Measurements from ENCODE around the gene MRPS18A.

DNA sequence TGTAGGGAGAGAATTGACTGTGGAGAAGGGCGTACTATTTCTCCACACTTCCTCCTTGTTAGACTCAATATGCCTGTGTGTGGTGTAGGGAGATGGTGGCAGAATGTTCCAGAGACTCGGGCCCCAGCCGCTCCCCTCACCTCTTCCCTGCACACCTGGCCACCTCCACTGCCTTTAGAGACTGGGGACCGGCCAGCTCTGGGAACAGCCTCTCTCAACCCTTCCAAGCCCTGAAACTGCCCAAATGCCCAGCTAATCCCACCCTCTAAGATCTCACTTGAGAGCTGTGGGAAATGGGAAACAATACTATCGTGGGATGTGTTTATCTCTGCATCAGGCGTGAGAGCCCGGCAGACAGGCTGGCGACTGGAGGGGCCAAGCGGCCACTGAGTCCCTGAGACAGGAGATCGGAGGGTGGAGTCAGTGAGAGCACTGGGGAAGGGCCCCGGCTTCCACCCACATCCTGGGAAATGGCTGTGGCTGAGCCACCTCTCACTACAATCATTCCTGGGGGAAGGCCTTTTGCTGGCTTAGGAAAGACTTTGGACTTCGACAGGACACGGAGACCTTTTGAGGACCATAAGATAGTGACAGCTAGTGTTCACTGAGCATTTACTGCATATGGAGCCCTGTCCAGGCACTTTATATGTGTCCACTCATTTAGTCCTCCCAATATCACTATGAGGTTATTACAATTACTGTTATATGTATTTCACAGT is 31.0 kb upstream of the MRPS18A start:
- TF ChIP-seq, protein P1, sequence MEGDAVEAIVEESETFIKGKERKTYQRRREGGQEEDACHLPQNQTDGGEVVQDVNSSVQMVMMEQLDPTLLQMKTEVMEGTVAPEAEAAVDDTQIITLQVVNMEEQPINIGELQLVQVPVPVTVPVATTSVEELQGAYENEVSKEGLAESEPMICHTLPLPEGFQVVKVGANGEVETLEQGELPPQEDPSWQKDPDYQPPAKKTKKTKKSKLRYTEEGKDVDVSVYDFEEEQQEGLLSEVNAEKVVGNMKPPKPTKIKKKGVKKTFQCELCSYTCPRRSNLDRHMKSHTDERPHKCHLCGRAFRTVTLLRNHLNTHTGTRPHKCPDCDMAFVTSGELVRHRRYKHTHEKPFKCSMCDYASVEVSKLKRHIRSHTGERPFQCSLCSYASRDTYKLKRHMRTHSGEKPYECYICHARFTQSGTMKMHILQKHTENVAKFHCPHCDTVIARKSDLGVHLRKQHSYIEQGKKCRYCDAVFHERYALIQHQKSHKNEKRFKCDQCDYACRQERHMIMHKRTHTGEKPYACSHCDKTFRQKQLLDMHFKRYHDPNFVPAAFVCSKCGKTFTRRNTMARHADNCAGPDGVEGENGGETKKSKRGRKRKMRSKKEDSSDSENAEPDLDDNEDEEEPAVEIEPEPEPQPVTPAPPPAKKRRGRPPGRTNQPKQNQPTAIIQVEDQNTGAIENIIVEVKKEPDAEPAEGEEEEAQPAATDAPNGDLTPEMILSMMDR (IDR thresholded peaks at IDR 0.05), result no peak
- TF ChIP-seq POLR2A (IDR thresholded peaks at IDR 0.05), result no peak
